HFFc6 (cell line): ENCODE measurements around the gene ALAS1. TPM values are rescaled to one million over a fixed set of nuclear protein-coding genes. Genes with fewer than 3 reads are reported as not detected.

Experiments
- DNase-seq: peaks from one replicate; pipeline ENCODE4 v3.0.0-alpha.2; 2018
- H3K27ac Mint-ChIP-seq: 2 replicates; pipeline ENCODE4 v1.8.0; 2020; ENCODE audit warnings: mild to moderate bottlenecking, mixed read lengths
- H3K27me3 Mint-ChIP-seq: 2 replicates; pipeline ENCODE4 v1.8.0; 2021; ENCODE audit warnings: mild to moderate bottlenecking, moderate library complexity, mixed read lengths; ENCODE audit not compliant: insufficient read depth
- H3K36me3 Mint-ChIP-seq: 2 replicates; pipeline ENCODE4 v1.8.0; 2021; ENCODE audit warnings: low read depth, mixed read lengths
- H3K4me1 Mint-ChIP-seq: 2 replicates; pipeline ENCODE4 v1.8.0; 2020; ENCODE audit warnings: low read depth, mixed read lengths
- H3K4me3 Mint-ChIP-seq: 2 replicates; pipeline ENCODE4 v1.8.0; 2020; ENCODE audit warnings: mild to moderate bottlenecking, moderate library complexity, mixed read lengths
- H3K9me3 Mint-ChIP-seq: 2 replicates; pipeline ENCODE4 v1.8.0; 2020; ENCODE audit warnings: mild to moderate bottlenecking, mixed read lengths
- total RNA-seq, 6 experiments: library from RNA; stranded (reverse); fragmentation: NEBNext Ultra II Directional; extraction: Animal tissue kit (Norgen Biotek cat#: 25700); gene quantifications; 2 replicates in 1 of 6; 3 replicates in 5 of 6; pipeline ENCODE4 v1.2.3, GENCODE V29; 2021
- TF ChIP-seq, protein P1 (sequence below): fragments of 200-600 bp; sonication (generic); IDR thresholded peaks from 2 replicates; pipeline ENCODE4 v1.5.0; 2021; ENCODE audit warnings: antibody characterized with exemption, mild to moderate bottlenecking

The ALAS1 gene
- total RNA-seq, 6 experiments from 2014 or later: 31.5 to 39.1 (median 35.1) TPM

DNA sequence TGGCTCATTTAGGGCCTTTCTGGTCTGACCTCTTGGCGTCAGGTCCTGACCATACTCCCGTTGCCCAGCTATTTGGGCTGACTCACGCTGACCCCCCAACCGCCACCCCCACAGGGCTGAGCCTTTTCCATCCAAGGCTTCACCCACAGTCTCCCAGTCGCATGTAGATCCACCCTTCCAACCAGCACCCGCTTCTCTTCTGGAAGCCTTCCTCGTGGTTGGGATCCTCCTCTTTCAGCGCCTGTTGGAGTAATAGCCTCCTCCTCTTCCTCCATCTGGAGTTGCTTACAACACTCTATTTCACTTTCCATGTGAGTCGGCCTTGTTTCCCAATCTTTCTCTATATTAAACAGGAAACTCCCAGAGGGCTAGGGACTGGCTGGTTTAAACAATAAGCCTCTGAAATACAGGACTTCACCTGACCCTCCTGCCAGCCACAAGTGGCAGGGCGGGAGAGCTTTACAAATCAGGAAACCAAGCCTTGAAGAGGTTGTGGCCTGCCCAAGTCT is 2.1 kb upstream of the ALAS1 start:
- DNase-seq: peak; percentile 19
- TF ChIP-seq, protein P1, sequence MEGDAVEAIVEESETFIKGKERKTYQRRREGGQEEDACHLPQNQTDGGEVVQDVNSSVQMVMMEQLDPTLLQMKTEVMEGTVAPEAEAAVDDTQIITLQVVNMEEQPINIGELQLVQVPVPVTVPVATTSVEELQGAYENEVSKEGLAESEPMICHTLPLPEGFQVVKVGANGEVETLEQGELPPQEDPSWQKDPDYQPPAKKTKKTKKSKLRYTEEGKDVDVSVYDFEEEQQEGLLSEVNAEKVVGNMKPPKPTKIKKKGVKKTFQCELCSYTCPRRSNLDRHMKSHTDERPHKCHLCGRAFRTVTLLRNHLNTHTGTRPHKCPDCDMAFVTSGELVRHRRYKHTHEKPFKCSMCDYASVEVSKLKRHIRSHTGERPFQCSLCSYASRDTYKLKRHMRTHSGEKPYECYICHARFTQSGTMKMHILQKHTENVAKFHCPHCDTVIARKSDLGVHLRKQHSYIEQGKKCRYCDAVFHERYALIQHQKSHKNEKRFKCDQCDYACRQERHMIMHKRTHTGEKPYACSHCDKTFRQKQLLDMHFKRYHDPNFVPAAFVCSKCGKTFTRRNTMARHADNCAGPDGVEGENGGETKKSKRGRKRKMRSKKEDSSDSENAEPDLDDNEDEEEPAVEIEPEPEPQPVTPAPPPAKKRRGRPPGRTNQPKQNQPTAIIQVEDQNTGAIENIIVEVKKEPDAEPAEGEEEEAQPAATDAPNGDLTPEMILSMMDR: no peak
- peaks cover 9% of the 10 kb centered on the region for H3K27me3 Mint-ChIP-seq
- H3K4me3 Mint-ChIP-seq: no peak overlapping the region
- peaks cover 44% of the 10 kb centered on the region for H3K4me1 Mint-ChIP-seq
- peaks cover 10% of the 10 kb centered on the region for H3K36me3 Mint-ChIP-seq
- no peak overlapping the region; the same call in 1 of the 2 replicates for H3K27ac Mint-ChIP-seq
- no peaks in the 10 kb centered on the region for H3K9me3 Mint-ChIP-seq

DNA sequence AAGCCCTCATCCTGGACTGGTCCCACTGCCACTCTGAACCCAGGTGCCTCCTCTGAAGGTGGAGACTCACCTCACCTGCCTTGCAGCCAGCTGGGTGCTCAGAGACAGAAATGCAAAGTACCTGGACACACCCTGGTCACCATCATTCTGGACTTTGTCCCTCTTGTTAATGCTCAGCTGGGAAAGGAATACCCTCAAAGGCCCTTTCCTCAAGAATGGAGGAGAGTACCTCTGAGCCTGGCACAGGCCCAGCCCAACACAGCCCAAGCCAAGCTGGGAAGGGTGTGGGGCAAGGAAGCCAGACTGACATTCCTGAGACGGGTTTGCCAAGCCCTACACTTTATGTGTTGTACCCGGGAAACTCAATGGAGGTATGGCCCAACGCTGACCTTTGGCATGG is 983 bp upstream of the ALAS1 start:
- Mint-ChIP-seq H3K4me3 (no peak overlapping the region), H3K9me3 (no peaks in the 10 kb centered on the region), H3K4me1 (peaks cover 47% of the 10 kb centered on the region), H3K27ac (no peak overlapping the region), H3K36me3 (peaks cover 16% of the 10 kb centered on the region), H3K27me3 (peaks cover 9% of the 10 kb centered on the region)
- TF ChIP-seq, protein P1: no peak
- no peak for DNase-seq

- peaks cover 19% of the 10 kb centered on the region for H3K36me3 Mint-ChIP-seq
- H3K4me1 Mint-ChIP-seq: peaks cover 47% of the 10 kb centered on the region
- no peak for DNase-seq
- peaks cover 9% of the 10 kb centered on the region for H3K27me3 Mint-ChIP-seq
- H3K9me3 Mint-ChIP-seq: no peaks in the 10 kb centered on the region
- TF ChIP-seq, protein P1: no peak
- H3K4me3 Mint-ChIP-seq: peak overlapping the region; percentile 94
- H3K27ac Mint-ChIP-seq: peak overlapping the region; percentile 81
Observed at GRCh38 chr3:52197499-52197841, 490 bp upstream of the ALAS1 start.

GRCh38 chr3:52198643-52199608 is 966 bp downstream of the ALAS1 start:
- Mint-ChIP-seq H3K4me1 (peaks cover 39% of the 10 kb centered on the region), H3K27me3 (peaks cover 6% of the 10 kb centered on the region), H3K9me3 (no peaks in the 10 kb centered on the region), H3K4me3 (peak overlapping the region; percentile 94), H3K27ac (peak overlapping the region; percentile 72), H3K36me3 (peaks cover 27% of the 10 kb centered on the region)
- DNase-seq: no peak
- TF ChIP-seq, protein P1: no peak

- TF ChIP-seq, protein P1: no peak
- peaks cover 42% of the 10 kb centered on the region for H3K36me3 Mint-ChIP-seq
- peaks cover 40% of the 10 kb centered on the region for H3K4me1 Mint-ChIP-seq
- no peak for DNase-seq
- no peaks in the 10 kb centered on the region for H3K9me3 Mint-ChIP-seq
- no peak overlapping the region for H3K4me3 Mint-ChIP-seq
- peaks cover 6% of the 10 kb centered on the region for H3K27me3 Mint-ChIP-seq
- no peak overlapping the region; the same call in 1 of the 2 replicates for H3K27ac Mint-ChIP-seq
Observed at GRCh38 chr3:52200981-52201679, 3.2 kb downstream of the ALAS1 start.
